DND-41 (cell line): ENCODE results near the gene TMC3.

Source experiments
- ATAC-seq: fragments of 200-7000 bp; cut with Tn5 transposase; 3 replicates; pipeline ENCODE4 v1.9.1; 2021; ENCODE audit warnings: low read depth; ENCODE audit not compliant: insufficient read depth
- DNase-seq: peaks from one replicate; pipeline ENCODE4 v3.0.0-alpha.2; 2020
- H2AFZ ChIP-seq: 2 replicates; pipeline ENCODE4 v1.6.0; 2012; ENCODE audit warnings: low read depth, low read length
- H3K27ac ChIP-seq: 2 replicates; pipeline ENCODE4 v1.5.1; 2012; ENCODE audit warnings: low read length, inconsistent platforms
- H3K27me3 ChIP-seq: fragments of 200-600 bp; sonication (generic); 2 replicates; pipeline ENCODE4 v1.6.0; 2012; ENCODE audit warnings: low read length, mild to moderate bottlenecking, inconsistent platforms; ENCODE audit not compliant: insufficient read depth, poor library complexity
- H3K36me3 ChIP-seq: 2 replicates; pipeline ENCODE4 v1.5.1; 2012; ENCODE audit warnings: low read length, inconsistent platforms; ENCODE audit not compliant: insufficient read depth
- H3K4me1 ChIP-seq: 2 replicates; pipeline ENCODE4 v1.5.1; 2012; ENCODE audit warnings: mild to moderate bottlenecking, low read length; ENCODE audit not compliant: insufficient read depth
- H3K4me2 ChIP-seq: 2 replicates; pipeline ENCODE4 v1.6.0; 2012; ENCODE audit warnings: mild to moderate bottlenecking, moderate library complexity, low read length, inconsistent platforms; ENCODE audit not compliant: insufficient read depth
- H3K4me3 ChIP-seq, 2 experiments: fragments of 200-600 bp in 1 of 2; shearing (Covaris generic) in 1 of 2; 2 replicates each; pipeline ENCODE4 v1.5.1; 2012 to 2016; ENCODE audit warnings: inconsistent platforms in 2 of 2, low read length in 2 of 2, mild to moderate bottlenecking in 2 of 2, low read depth in 1 of 2, moderate library complexity in 1 of 2
- H3K79me2 ChIP-seq: 2 replicates; pipeline ENCODE4 v1.6.0; 2012; ENCODE audit warnings: low read length, inconsistent platforms; ENCODE audit not compliant: insufficient read depth
- H3K9ac ChIP-seq: 2 replicates; pipeline ENCODE4 v1.6.0; 2012; ENCODE audit warnings: low read depth, mild to moderate bottlenecking, inconsistent platforms, low read length, moderate library complexity
- H3K9me3 ChIP-seq: 2 replicates; pipeline ENCODE4 v1.5.1; 2012; ENCODE audit warnings: low read length, moderate library complexity, mild to moderate bottlenecking, inconsistent platforms; ENCODE audit not compliant: insufficient read depth, severe bottlenecking
- H4K20me1 ChIP-seq: 2 replicates; pipeline ENCODE4 v1.6.0; 2012; ENCODE audit warnings: low read length; ENCODE audit not compliant: insufficient read depth
- CTCF ChIP-seq: IDR thresholded peaks from 2 replicates; pipeline ENCODE4 v1.5.1; 2012; ENCODE audit warnings: borderline replicate concordance, low read length, moderate library complexity, mild to moderate bottlenecking; ENCODE audit not compliant: poor library complexity, severe bottlenecking; ENCODE audit errors: extremely low read depth
- EZH2 ChIP-seq: IDR thresholded peaks from 3 replicates; pipeline ENCODE4 v1.6.1; 2012; ENCODE audit warnings: borderline replicate concordance, low read depth, mild to moderate bottlenecking, moderate library complexity, low read length, inconsistent platforms; ENCODE audit not compliant: severe bottlenecking

Gene TMC3

GRCh38 chr15:81281766-81282605 lies 92.0 kb downstream of the TMC3 start:
- TF ChIP-seq CTCF (no peak), EZH2 (no peak)
- H3K4me1 ChIP-seq, result peaks cover 11% of the 10 kb centered on the region
- H4K20me1 ChIP-seq, result no peaks in the 10 kb centered on the region
- H3K4me2 ChIP-seq, result no peak overlapping the region
- H3K36me3 ChIP-seq, result no peaks in the 10 kb centered on the region
- no peak overlapping the region for H3K9ac ChIP-seq
- H3K9me3 ChIP-seq, result peaks cover 11% of the 10 kb centered on the region
- H3K4me3 ChIP-seq, result no peak overlapping the region
- H3K27me3 ChIP-seq, result no peaks in the 10 kb centered on the region
- DNase-seq (no peak), ATAC-seq (no peak)
- no peak overlapping the region for H3K27ac ChIP-seq
- H2AFZ ChIP-seq, result no peak overlapping the region
- no peaks in the 10 kb centered on the region for H3K79me2 ChIP-seq

DNA sequence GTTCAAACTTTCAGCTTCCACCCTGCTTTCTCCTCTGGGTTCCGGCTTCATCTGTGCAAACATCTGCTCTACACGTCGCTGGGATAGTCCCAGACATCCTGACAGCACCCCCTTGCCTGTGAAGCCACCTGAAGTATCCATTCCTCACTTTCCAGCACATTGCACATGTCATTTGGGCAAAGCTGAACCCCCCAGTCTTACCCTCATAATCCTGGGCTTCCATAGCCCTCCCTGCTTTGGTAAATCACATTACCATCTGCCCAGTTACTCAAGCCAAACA lies 92.6 kb downstream of the TMC3 start:
- ATAC-seq (no peak), DNase-seq (no peak)
- H3K36me3 ChIP-seq, result no peaks in the 10 kb centered on the region
- H3K4me2 ChIP-seq, result no peak overlapping the region
- H3K4me3 ChIP-seq, result no peak overlapping the region
- peaks cover 12% of the 10 kb centered on the region for H3K9me3 ChIP-seq
- H3K27me3 ChIP-seq, result no peaks in the 10 kb centered on the region
- peaks cover 6% of the 10 kb centered on the region for H3K4me1 ChIP-seq
- no peak overlapping the region for H2AFZ ChIP-seq
- no peaks in the 10 kb centered on the region for H3K79me2 ChIP-seq
- no peak overlapping the region for H3K27ac ChIP-seq
- H3K9ac ChIP-seq, result no peak overlapping the region
- H4K20me1 ChIP-seq, result no peaks in the 10 kb centered on the region
- TF ChIP-seq CTCF, result no peak
- no peak for TF ChIP-seq EZH2
